Esophagus (tissue), 2 donors: ENCODE data around the gene ARAP2. TPM values are rescaled to one million over a fixed set of nuclear protein-coding genes. Genes with fewer than 3 reads are reported as not detected.

Source experiments
- H3K27ac ChIP-seq, 2 donors: one replicate each; pipeline ENCODE4 v1.5.1; 2013; ENCODE audit warnings: low read depth in 2 of 2, mild to moderate bottlenecking in 2 of 2, inconsistent platforms in 1 of 2, low read length in 1 of 2, moderate library complexity in 1 of 2
- H3K27me3 ChIP-seq, 2 donors: one replicate each; pipeline ENCODE4 v1.6.1; 2013; ENCODE audit warnings: low read length in 2 of 2, control low read depth in 1 of 2, mild to moderate bottlenecking in 1 of 2; ENCODE audit not compliant: insufficient read depth in 2 of 2, control insufficient read depth in 1 of 2
- H3K36me3 ChIP-seq, 2 donors: one replicate each; pipeline ENCODE4 v1.6.1; 2013; ENCODE audit warnings: low read length in 1 of 2; ENCODE audit not compliant: control insufficient read depth in 2 of 2, insufficient read depth in 2 of 2
- H3K4me1 ChIP-seq, 2 donors: one replicate each; pipeline ENCODE4 v1.6.1; 2013; ENCODE audit warnings: low read length in 1 of 2; ENCODE audit not compliant: control insufficient read depth in 2 of 2, insufficient read depth in 2 of 2
- H3K4me3 ChIP-seq, 2 donors: one replicate each; pipeline ENCODE4 v1.5.1; 2013; ENCODE audit warnings: low read length in 2 of 2, mild to moderate bottlenecking in 2 of 2, low read depth in 1 of 2, moderate library complexity in 1 of 2
- H3K9me3 ChIP-seq, 2 donors: one replicate each; pipeline ENCODE4 v1.6.1; 2013; ENCODE audit warnings: mild to moderate bottlenecking in 2 of 2, low read depth in 1 of 2, low read length in 1 of 2, moderate library complexity in 1 of 2; ENCODE audit not compliant: control insufficient read depth in 2 of 2, insufficient read depth in 1 of 2
- WGBS, 2 donors: extraction: QIAGEN DNeasy Blood & Tissue Kit; methylation state at CpG; one replicate each; pipeline ENCODE4 v1.1.7; 2013; 5-methylcytosine and 5-hydroxymethylcytosine counted together
- polyA plus RNA-seq, 2 donors: library from polyadenylated mRNA; stranded (reverse); fragments of 200-250 nt; gene quantifications; one replicate each; pipeline ENCODE4 v1.2.3, GENCODE V29; 2013
- donor health status: healthy with polysubstance abuse.
- donor health status: Bipolar disorder and iron deficiency.

Gene ARAP2
- polyA plus RNA-seq, 2 donors = 7.4 to 7.5 TPM

DNA sequence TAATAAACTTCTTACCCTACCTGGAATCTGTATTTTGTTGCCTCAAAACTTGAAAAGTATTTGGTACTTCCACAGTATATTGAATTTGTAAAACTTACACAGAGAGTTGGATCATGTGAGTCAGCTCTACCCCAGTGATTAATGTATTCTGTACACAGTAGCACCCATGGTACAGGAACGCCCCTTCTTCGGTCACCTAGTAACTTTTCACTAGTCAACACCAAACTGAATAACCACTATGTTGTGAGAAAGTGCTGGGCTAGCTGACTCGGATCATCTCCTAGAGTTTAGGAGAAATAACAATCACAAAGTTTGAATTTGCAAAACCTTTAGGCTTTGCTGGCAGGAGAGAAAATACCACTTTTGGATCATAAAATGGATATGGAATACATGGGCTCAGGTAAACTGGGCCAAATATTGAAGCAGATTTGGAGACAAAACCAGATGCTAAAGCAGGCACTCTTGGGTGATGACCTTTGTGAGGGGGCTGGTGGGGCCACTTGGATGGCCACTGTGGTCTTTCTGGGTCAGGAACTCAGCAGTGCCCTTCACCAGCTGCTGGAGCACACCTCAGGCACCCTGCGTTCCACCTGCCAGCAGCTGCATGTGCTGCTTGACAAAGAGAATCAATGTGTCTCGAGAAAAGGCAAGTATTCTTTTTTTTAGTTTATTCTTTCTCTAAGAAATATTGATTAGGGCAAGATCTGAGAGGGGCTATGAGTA is 37.2 kb upstream of the ARAP2 start, which contains the start of gene DTHD1:
TSS of gene DTHD1 (plus strand) at position 233 of the 723 bp plus-strand sequence. CDS start at position 376, 143 bp downstream.
- WGBS, 2 donors = 67 to 79% methylated on average over 5 of the region's 5 CpGs
- Histone ChIP-seq H3K4me3 (no peak within 1 kb of the TSS), H3K9me3 (no peaks in the 10 kb centered on the region), H3K27me3 (no peaks in the 10 kb centered on the region), H3K36me3 (no peaks in the 10 kb centered on the region), H3K27ac (peak within 1 kb of the TSS; percentile 41 to 62), H3K4me1 (peaks cover 0 to 2% of the 10 kb centered on the region in 2 donors)

DNA sequence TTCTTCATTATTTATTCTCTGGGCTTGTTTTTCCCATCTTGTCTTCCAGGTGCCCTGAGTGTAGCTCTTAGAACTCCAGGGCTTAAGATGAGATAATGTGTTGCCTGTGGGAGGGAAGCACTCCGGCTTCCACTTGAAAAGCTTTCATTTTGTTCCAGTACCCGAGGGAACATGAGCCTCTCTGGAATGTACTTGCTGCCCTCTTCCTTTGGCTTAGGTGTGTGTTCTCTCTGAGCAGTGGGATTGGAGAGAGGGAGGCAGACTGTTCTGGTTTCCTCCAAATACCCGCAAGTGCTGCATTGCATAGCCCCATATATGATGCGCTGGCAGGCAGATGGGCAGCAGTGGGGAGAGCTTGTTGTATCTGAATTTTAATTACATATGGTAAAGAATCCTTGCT is 36.2 kb upstream of the ARAP2 start:
- Histone ChIP-seq H3K27me3 (no peaks in the 10 kb centered on the region), H3K27ac (peak overlapping the region; percentile 41 to 62), H3K36me3 (no peaks in the 10 kb centered on the region), H3K4me1 (peaks cover 0 to 2% of the 10 kb centered on the region in 2 donors), H3K4me3 (no peak overlapping the region), H3K9me3 (no peaks in the 10 kb centered on the region)
- 44 to 61% methylated on average over 4 of the region's 4 CpGs for WGBS, 2 donors

DNA sequence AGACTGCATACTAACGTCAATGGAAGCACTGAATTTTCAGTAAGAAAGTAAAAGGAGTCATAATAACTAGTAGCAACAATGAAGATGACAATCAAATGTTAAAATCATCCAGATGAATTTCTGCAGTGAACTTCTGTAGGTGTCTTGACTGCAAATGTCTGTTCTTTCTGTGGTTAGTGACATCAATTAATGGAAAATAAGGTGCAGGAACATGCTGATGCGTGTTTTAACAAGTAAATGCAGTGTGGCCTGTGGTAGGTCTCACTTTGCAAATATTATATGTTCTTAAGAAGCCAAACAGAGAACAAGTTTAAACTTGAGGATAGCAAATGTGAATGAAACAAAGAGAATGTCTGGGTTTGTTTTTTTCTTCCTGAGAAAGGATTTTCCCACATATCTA is 34.5 kb upstream of the ARAP2 start:
- Histone ChIP-seq H3K9me3 (no peaks in the 10 kb centered on the region), H3K4me3 (no peak overlapping the region), H3K36me3 (no peaks in the 10 kb centered on the region), H3K27ac (no peak overlapping the region), H3K4me1 (peaks cover 0 to 2% of the 10 kb centered on the region in 2 donors), H3K27me3 (no peaks in the 10 kb centered on the region)
- 44 to 64% methylated on average over 2 of the region's 2 CpGs for WGBS, 2 donors

DNA sequence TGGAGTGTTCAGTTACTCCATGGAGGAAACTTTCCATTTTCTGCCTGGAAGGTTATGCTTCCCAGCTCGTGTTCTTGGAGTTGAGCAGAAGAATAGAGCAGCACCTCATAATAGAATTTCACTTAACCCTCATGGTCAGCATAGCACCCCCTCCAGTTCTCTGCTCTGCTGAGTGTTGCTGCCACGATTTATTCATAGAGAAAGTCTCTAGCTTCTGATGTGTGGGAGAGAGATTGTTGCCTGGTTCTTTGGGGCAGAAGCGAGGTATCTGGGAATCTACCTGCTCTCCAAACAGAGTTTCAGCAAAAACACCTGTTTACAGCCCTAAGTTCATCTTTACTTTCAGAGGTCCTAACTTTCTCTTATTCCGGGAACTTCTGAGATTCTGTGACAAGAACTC is 33.2 kb upstream of the ARAP2 start:
- WGBS, 2 donors = 81 to 82% methylated on average over 4 of the region's 4 CpGs
- Histone ChIP-seq H3K4me3 (no peak overlapping the region), H3K36me3 (no peaks in the 10 kb centered on the region), H3K9me3 (no peaks in the 10 kb centered on the region), H3K27ac (no peak overlapping the region), H3K27me3 (no peaks in the 10 kb centered on the region), H3K4me1 (peaks cover 0 to 2% of the 10 kb centered on the region in 2 donors)

DNA sequence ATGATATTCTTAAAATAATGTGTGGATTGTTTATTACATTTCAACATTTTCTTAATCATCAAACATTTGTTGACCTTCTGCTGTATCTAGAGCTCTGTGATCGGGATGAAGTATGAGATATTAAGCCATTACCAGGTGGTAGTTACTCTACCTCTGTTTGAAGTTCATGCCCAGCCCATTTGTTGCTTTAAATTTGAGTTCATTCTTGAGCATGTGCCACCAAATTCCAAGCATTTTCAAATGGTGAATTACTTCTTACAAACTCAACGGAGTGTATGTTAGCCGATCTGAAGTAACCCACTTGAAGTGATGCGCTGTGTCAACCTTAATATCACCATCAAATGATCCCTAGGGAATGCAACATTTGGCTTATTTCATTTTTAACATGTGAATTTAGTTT is 29.8 kb upstream of the ARAP2 start:
- Histone ChIP-seq H3K9me3 (no peaks in the 10 kb centered on the region), H3K36me3 (no peaks in the 10 kb centered on the region), H3K27ac (no peak overlapping the region), H3K27me3 (no peaks in the 10 kb centered on the region), H3K4me3 (no peak overlapping the region), H3K4me1 (no peaks in the 10 kb centered on the region)
- 71 to 80% methylated on average over 4 of the region's 4 CpGs for WGBS, 2 donors

DNA sequence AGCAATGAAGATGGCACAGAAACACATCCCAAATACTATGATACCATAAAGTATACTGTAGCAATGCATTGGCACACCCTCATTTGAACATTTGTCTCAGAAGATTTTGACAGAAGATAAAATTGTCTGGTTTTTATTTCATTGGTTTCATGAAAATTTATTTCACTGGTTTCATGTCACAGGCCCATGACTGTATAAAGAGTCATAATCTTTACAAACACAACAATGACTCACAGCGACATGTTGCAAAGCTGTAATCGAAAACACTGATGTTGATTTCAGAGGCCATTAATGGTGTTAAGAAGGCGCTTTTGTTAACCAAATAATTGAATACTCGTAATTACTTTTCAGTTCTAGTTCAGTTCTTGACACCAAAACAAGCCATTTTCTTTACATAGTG is 29.0 kb upstream of the ARAP2 start:
- WGBS, 2 donors = 73% methylated on average over 4 of the region's 4 CpGs
- Histone ChIP-seq H3K4me3 (no peak overlapping the region), H3K27me3 (no peaks in the 10 kb centered on the region), H3K36me3 (no peaks in the 10 kb centered on the region), H3K9me3 (no peaks in the 10 kb centered on the region), H3K27ac (no peak overlapping the region), H3K4me1 (no peaks in the 10 kb centered on the region)

DNA sequence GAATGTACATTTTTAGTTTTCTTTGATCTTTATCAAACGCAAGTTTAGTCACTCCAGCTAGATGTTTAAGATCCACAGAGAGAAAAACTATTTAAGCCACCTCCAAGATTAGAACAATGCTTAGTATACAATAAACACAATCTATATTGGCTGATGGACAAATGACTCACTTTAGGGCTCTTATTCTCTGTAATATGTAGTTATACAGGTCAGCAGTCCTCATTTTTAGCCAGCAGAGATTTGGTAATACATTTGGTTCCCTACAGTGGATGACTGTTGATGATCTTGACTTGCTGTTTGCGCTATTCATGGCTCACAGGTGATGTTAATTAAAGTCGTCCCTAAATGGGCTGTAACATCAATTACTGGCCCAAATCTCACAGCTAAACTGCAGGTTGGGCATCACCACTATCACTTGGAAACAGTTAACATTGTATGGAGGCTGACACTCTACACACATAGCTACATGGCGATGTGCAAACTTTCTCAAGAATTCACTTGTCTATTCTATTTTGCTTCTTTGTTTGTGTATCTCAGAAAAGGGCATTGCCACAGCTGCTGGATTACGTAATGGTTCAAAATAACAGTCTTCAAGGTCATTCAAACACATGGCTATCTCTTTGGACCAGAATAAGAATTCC is 25.3 kb upstream of the ARAP2 start:
- WGBS, 2 donors = 75 to 78% methylated on average over 5 of the region's 5 CpGs
- no peak overlapping the region for H3K27ac ChIP-seq
- H3K9me3 ChIP-seq = no peaks in the 10 kb centered on the region
- no peaks in the 10 kb centered on the region for H3K4me1 ChIP-seq
- no peaks in the 10 kb centered on the region for H3K27me3 ChIP-seq
- H3K36me3 ChIP-seq = no peaks in the 10 kb centered on the region
- H3K4me3 ChIP-seq = no peak overlapping the region

DNA sequence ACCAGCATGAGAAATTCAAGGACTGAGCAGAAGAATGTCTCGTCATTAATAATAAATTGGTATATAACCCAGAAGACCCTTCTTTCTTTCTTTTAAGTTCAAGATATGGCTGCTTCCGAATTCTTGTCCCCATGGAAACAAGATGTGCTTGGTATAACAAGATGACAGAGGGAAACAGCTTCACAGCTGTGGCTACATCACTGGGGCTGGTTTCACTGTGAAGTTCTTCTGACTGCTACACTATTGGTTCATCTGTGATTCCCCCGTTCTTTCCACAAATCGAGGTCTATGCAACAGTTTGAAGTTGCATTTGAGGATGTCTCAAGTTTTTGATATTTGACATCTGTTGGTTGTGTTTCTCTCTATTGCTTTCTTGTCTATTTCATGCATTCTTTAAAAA is 24.8 kb upstream of the ARAP2 start:
- no peak overlapping the region for H3K4me3 ChIP-seq
- no peaks in the 10 kb centered on the region for H3K36me3 ChIP-seq
- H3K4me1 ChIP-seq = no peaks in the 10 kb centered on the region
- no peaks in the 10 kb centered on the region for H3K27me3 ChIP-seq
- no peak overlapping the region for H3K27ac ChIP-seq
- no peaks in the 10 kb centered on the region for H3K9me3 ChIP-seq
- WGBS, 2 donors = 79% methylated on average over 4 of the region's 4 CpGs

DNA sequence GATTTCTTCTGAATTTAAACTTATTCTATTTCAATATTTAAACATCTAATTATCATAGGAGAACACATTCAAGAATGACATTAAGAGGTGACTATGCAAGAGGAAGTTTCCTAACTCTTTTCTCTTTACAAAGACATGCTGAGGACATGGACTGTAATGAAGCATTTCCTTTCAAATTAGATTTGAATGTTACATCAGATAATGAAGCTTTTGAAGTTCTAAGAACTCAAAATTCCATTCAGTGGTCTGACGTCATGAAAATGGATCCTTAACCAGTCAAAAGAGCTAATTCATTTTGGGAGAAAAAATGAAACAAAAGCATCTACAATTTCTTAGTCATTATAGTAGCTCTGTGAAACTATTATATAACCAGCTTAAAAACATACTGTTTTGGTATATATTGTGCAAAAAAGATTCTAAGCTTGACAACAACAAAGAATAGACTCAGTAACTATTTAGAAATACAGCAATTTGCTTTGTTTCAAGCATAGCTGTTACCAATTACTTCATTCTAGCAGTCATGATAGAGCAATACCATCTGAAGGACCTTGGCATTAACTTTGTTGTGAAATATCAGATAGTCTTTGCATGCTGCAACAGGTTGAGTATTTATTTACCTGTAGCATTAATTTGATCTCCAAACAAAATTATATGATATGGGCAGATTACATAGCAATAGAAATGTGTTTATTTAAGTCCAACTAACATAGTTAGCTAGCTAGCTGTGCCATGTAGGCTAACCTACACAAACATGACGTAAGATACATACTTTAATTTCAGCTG is 23.4 kb upstream of the ARAP2 start:
- no peak overlapping the region for H3K4me3 ChIP-seq

More for the DNA sequence above, 23.4 kb upstream of the ARAP2 start:
- WGBS, 2 donors = 52 to 54% methylated on average over 2 of the region's 2 CpGs
- H3K27me3 ChIP-seq = no peaks in the 10 kb centered on the region
- no peaks in the 10 kb centered on the region for H3K4me1 ChIP-seq
- no peaks in the 10 kb centered on the region for H3K9me3 ChIP-seq
- H3K36me3 ChIP-seq = no peaks in the 10 kb centered on the region
- no peak overlapping the region for H3K27ac ChIP-seq
